Peyer's patch (tissue), 4 donors: ENCODE measurements around the gene CARMIL1. TPM values are rescaled to one million over a fixed set of nuclear protein-coding genes. Genes with fewer than 3 reads are reported as not detected.

Experiments
- DNase-seq, 3 donors: peaks; one replicate each; pipeline ENCODE4 v3.0.0-alpha.2; 2017 to 2019
- H3K27ac ChIP-seq, 4 donors: fragments of 200-600 bp; sonication (generic); one replicate each; pipeline ENCODE4 v1.5.1; 2016 to 2019
- H3K27me3 ChIP-seq, 2 donors: fragments of 200-600 bp; sonication (generic); one replicate each; pipeline ENCODE4 v1.5.1; 2019
- H3K36me3 ChIP-seq, 3 donors: fragments of 200-600 bp; sonication (generic); one replicate each; pipeline ENCODE4 v1.5.1; 2016 to 2019
- H3K4me1 ChIP-seq, 4 donors: fragments of 200-600 bp; sonication (generic); one replicate each; pipeline ENCODE4 v1.5.1; 2016 to 2019
- H3K4me3 ChIP-seq, 4 donors: fragments of 200-600 bp; sonication (generic); 1 replicate in 3 of 4; 2 replicates in 1 of 4; pipeline ENCODE4 v1.5.1; 2016 to 2019; ENCODE audit warnings: mild to moderate bottlenecking in 1 of 4
- H3K9me3 ChIP-seq, 4 donors: fragments of 200-600 bp; sonication (generic); one replicate each; pipeline ENCODE4 v1.5.1; 2016 to 2019; ENCODE audit warnings: mild to moderate bottlenecking in 1 of 4
- POLR2A ChIP-seq, 2 donors: fragments of 450-650 bp; IDR thresholded peaks; one replicate each; pipeline ENCODE4 v1.5.1; 2017; ENCODE audit warnings: antibody characterized with exemption in 2 of 2, mild to moderate bottlenecking in 2 of 2, moderate library complexity in 2 of 2
- total RNA-seq, 4 donors: library from RNA; depleted of rRNA; stranded (reverse); fragments of >200 nt; gene quantifications; one replicate each; pipeline ENCODE4 v1.1.0, GENCODE V29; 2016
- TF ChIP-seq, protein P1 (sequence below), 6 experiments: fragments of 450-650 bp in 4 of 6; fragments of 200-600 bp in 2 of 6; sonication (generic) in 1 of 6; IDR thresholded peaks; one replicate each; pipeline ENCODE4 v1.5.1; 2017 to 2019; ENCODE audit warnings: antibody characterized with exemption in 6 of 6, mild to moderate bottlenecking in 3 of 6, moderate library complexity in 1 of 6

The CARMIL1 gene
- total RNA-seq, 4 donors from 2014 or later: 75.1 to 107 (median 85.7) TPM

- Histone ChIP-seq H3K36me3 (peaks cover 0 to 18% (median 0%) of the 10 kb centered on the region in 3 donors), H3K27me3 (no peaks in the 10 kb centered on the region), H3K27ac (no peak overlapping the region)
Measured at GRCh38 chr6:25603251-25603650, 324.1 kb downstream of the CARMIL1 start.

GRCh38 chr6:25606151-25606550 is 327.0 kb downstream of the CARMIL1 start:
- no peak for DNase-seq
- Histone ChIP-seq H3K27me3 (no peaks in the 10 kb centered on the region), H3K36me3 (peaks cover 0 to 29% (median 0%) of the 10 kb centered on the region in 3 donors), H3K27ac (no peak overlapping the region), H3K4me3 (no peak overlapping the region), H3K4me1 (no peaks in the 10 kb centered on the region), H3K9me3 (no peaks in the 10 kb centered on the region)
- no peak for TF ChIP-seq POLR2A (IDR thresholded peaks at IDR 0.05)
- TF ChIP-seq, protein P1, sequence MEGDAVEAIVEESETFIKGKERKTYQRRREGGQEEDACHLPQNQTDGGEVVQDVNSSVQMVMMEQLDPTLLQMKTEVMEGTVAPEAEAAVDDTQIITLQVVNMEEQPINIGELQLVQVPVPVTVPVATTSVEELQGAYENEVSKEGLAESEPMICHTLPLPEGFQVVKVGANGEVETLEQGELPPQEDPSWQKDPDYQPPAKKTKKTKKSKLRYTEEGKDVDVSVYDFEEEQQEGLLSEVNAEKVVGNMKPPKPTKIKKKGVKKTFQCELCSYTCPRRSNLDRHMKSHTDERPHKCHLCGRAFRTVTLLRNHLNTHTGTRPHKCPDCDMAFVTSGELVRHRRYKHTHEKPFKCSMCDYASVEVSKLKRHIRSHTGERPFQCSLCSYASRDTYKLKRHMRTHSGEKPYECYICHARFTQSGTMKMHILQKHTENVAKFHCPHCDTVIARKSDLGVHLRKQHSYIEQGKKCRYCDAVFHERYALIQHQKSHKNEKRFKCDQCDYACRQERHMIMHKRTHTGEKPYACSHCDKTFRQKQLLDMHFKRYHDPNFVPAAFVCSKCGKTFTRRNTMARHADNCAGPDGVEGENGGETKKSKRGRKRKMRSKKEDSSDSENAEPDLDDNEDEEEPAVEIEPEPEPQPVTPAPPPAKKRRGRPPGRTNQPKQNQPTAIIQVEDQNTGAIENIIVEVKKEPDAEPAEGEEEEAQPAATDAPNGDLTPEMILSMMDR (IDR thresholded peaks at IDR 0.05): no peak

More at GRCh38 chr6:25603251-25603650, 324.1 kb downstream of the CARMIL1 start:
- H3K4me3 ChIP-seq: no peak overlapping the region
- TF ChIP-seq POLR2A (IDR thresholded peaks at IDR 0.05): no peak
- TF ChIP-seq, protein P1 (IDR thresholded peaks at IDR 0.05): no peak
- no peaks in the 10 kb centered on the region for H3K9me3 ChIP-seq
- DNase-seq: no peak
- no peaks in the 10 kb centered on the region for H3K4me1 ChIP-seq

GRCh38 chr6:25608558-25609174 is 329.5 kb downstream of the CARMIL1 start:
- Histone ChIP-seq H3K27ac (no peak overlapping the region), H3K9me3 (no peaks in the 10 kb centered on the region), H3K4me3 (no peak overlapping the region), H3K4me1 (no peaks in the 10 kb centered on the region), H3K27me3 (no peaks in the 10 kb centered on the region), H3K36me3 (peaks cover 0 to 40% (median 0%) of the 10 kb centered on the region in 3 donors)
- TF ChIP-seq, protein P1 (IDR thresholded peaks at IDR 0.05): no peak
- no peak for TF ChIP-seq POLR2A (IDR thresholded peaks at IDR 0.05)
- no peak for DNase-seq

- no peaks in the 10 kb centered on the region for H3K4me1 ChIP-seq
- no peaks in the 10 kb centered on the region for H3K27me3 ChIP-seq
- no peak overlapping the region for H3K27ac ChIP-seq
- no peaks in the 10 kb centered on the region for H3K9me3 ChIP-seq
- TF ChIP-seq, protein P1 (IDR thresholded peaks at IDR 0.05): no peak
- no peak for TF ChIP-seq POLR2A (IDR thresholded peaks at IDR 0.05)
- no peak overlapping the region for H3K4me3 ChIP-seq
- DNase-seq: no peak
- H3K36me3 ChIP-seq: peaks cover 0 to 37% (median 0%) of the 10 kb centered on the region in 3 donors
Measured at GRCh38 chr6:25612666-25613065, 333.5 kb downstream of the CARMIL1 start.

GRCh38 chr6:25613415-25613814 is 334.2 kb downstream of the CARMIL1 start:
- no peaks in the 10 kb centered on the region for H3K27me3 ChIP-seq
- H3K27ac ChIP-seq: no peak overlapping the region
- H3K36me3 ChIP-seq: peaks cover 0 to 32% (median 0%) of the 10 kb centered on the region in 3 donors
- no peak overlapping the region for H3K4me3 ChIP-seq
- no peak for DNase-seq
- TF ChIP-seq, protein P1 (IDR thresholded peaks at IDR 0.05): no peak
- no peak for TF ChIP-seq POLR2A (IDR thresholded peaks at IDR 0.05)
- H3K9me3 ChIP-seq: no peaks in the 10 kb centered on the region
- no peaks in the 10 kb centered on the region for H3K4me1 ChIP-seq
